Activated CD4-positive, alpha-beta memory T cell treated with anti-CD3 and anti-CD28 coated beads, Interleukin-2, amount 10 ng/mL, durations not matched to agents 7 days and 5 days (primary cell): ENCODE data around the gene HLA-DRB1. TPM values are rescaled to one million over a fixed set of nuclear protein-coding genes. Genes with fewer than 3 reads are reported as not detected.
A peak's percentile ranks its signal among the peaks of the same experiment; 100 is the strongest.
"Not testable (repeated sequence)": the region's sequence is repeated elsewhere in the genome, so short reads cannot be mapped to it uniquely, and the experiment has no call there.

ENCODE experiments used
- CTCF ChIA-PET: fragments of 350-600 bp; sonication (Branson Sonifier 250); formaldehyde crosslinking; loops from one replicate; lab custom pipeline; 2021; ENCODE audit warnings: antibody characterized with exemption, inconsistent platforms; lab: Charles Lee
- POLR2A ChIA-PET: fragments of 350-600 bp; sonication (Branson Sonifier 250); formaldehyde crosslinking; loops from one replicate; lab custom pipeline; 2021; ENCODE audit warnings: antibody characterized with exemption; lab: Charles Lee
- DNase-seq: peaks from one replicate; pipeline ENCODE4 v3.0.0-alpha.2; 2020
- H3K27ac Mint-ChIP-seq: one replicate; pipeline ENCODE4 v1.8.0; 2021; ENCODE audit warnings: mild to moderate bottlenecking, mixed read lengths
- H3K27me3 Mint-ChIP-seq: one replicate; pipeline ENCODE4 v1.8.0; 2021; ENCODE audit warnings: mixed read lengths
- H3K36me3 Mint-ChIP-seq: one replicate; pipeline ENCODE4 v1.8.0; 2021; ENCODE audit warnings: low read depth, mixed read lengths
- H3K4me1 Mint-ChIP-seq: one replicate; pipeline ENCODE4 v1.8.0; 2021; ENCODE audit warnings: mixed read lengths
- H3K4me3 Mint-ChIP-seq: one replicate; pipeline ENCODE4 v1.8.0; 2021; ENCODE audit warnings: mild to moderate bottlenecking, mixed read lengths
- H3K9me3 Mint-ChIP-seq: one replicate; pipeline ENCODE4 v1.8.0; 2021; ENCODE audit warnings: mixed read lengths
- total RNA-seq, 2 experiments: library from RNA; stranded (reverse); gene quantifications; one replicate each; pipeline ENCODE4 v1.2.3, GENCODE V29; 2021

The HLA-DRB1 gene
- 100 to 1,000 TPM; 155 TPM for total RNA-seq

- DNase-seq = peak; percentile 41
- Mint-ChIP-seq H3K4me1 (peaks cover 40% of the 10 kb centered on the region), H3K27ac (peak within 1 kb of the TSS; percentile 68), H3K27me3 (peaks cover 1% of the 10 kb centered on the region), H3K36me3 (peaks cover 15% of the 10 kb centered on the region), H3K9me3 (no peaks in the 10 kb centered on the region), H3K4me3 (peak within 1 kb of the TSS; percentile 81)
- ChIA-PET POLR2A (interaction anchor here (0.7 to 1.6 kb wide), 4 partner anchors 13 to 60 kb away, joined by 3 to 9 read pairs (median 4); partner anchors contain the start of gene HLA-DRB5), CTCF (interaction anchor here (0.6 to 0.8 kb wide), 3 partner anchors 11 to 75 kb away, joined by 3 read pairs; no protein-coding TSS in a partner anchor)
Measured at GRCh38 chr6:32589596-32590449, at the start of gene HLA-DRB1. HLA-DRB1 (minus strand) TSS chr6:32589848; CDS start chr6:32589742, 106 bp downstream.

- Mint-ChIP-seq H3K27ac (no peak overlapping the region), H3K9me3 (no peaks in the 10 kb centered on the region), H3K36me3 (peaks cover 19% of the 10 kb centered on the region), H3K4me3 (no peak overlapping the region), H3K4me1 (peaks cover 46% of the 10 kb centered on the region), H3K27me3 (peaks cover 31% of the 10 kb centered on the region)
- no peak for DNase-seq
- ChIA-PET POLR2A (interaction anchor here (1.2 kb wide), 1 partner anchor 15 kb away, joined by 5 read pairs; no protein-coding TSS in a partner anchor), CTCF (no interaction called here)
Measured at GRCh38 chr6:32638532-32639219, 49.0 kb upstream of the HLA-DRB1 start.

- ChIA-PET CTCF (no interaction called here), POLR2A (interaction anchor here (1.2 to 1.4 kb wide), 3 partner anchors 14 to 30 kb away, joined by 3 to 5 read pairs (median 5); partner anchors contain the start of gene HLA-DQB1)
- peaks cover 17% of the 10 kb centered on the region for H3K36me3 Mint-ChIP-seq
- no peak for DNase-seq
- H3K9me3 Mint-ChIP-seq = no peaks in the 10 kb centered on the region
- peaks cover 32% of the 10 kb centered on the region for H3K27me3 Mint-ChIP-seq
- no peak overlapping the region for H3K27ac Mint-ChIP-seq
- peak overlapping the region; percentile 30 for H3K4me3 Mint-ChIP-seq
- peaks cover 43% of the 10 kb centered on the region for H3K4me1 Mint-ChIP-seq
Measured at GRCh38 chr6:32637883-32638282, 48.2 kb upstream of the HLA-DRB1 start.

GRCh38 chr6:32637219-32637880, 47.7 kb upstream of the HLA-DRB1 start, which contains the start of gene HLA-DQA1:
HLA-DQA1 (plus strand) TSS chr6:32637406; CDS start chr6:32637459, 53 bp downstream.
- H3K36me3 Mint-ChIP-seq = peaks cover 14% of the 10 kb centered on the region
- H3K27ac Mint-ChIP-seq = peak within 1 kb of the TSS; percentile 7
- peaks cover 38% of the 10 kb centered on the region for H3K4me1 Mint-ChIP-seq
- ChIA-PET POLR2A (interaction anchor here (1.2 to 1.4 kb wide), 3 partner anchors 14 to 31 kb away, joined by 3 to 5 read pairs (median 5); partner anchors contain the start of gene HLA-DQB1), CTCF (interaction anchor here (0.6 kb wide), 1 partner anchor 1778 kb away, joined by 4 read pairs; no protein-coding TSS in a partner anchor)
- peak within 1 kb of the TSS; percentile 62 for H3K4me3 Mint-ChIP-seq
- peaks cover 32% of the 10 kb centered on the region for H3K27me3 Mint-ChIP-seq
- no peaks in the 10 kb centered on the region for H3K9me3 Mint-ChIP-seq
- DNase-seq = no peak

DNA sequence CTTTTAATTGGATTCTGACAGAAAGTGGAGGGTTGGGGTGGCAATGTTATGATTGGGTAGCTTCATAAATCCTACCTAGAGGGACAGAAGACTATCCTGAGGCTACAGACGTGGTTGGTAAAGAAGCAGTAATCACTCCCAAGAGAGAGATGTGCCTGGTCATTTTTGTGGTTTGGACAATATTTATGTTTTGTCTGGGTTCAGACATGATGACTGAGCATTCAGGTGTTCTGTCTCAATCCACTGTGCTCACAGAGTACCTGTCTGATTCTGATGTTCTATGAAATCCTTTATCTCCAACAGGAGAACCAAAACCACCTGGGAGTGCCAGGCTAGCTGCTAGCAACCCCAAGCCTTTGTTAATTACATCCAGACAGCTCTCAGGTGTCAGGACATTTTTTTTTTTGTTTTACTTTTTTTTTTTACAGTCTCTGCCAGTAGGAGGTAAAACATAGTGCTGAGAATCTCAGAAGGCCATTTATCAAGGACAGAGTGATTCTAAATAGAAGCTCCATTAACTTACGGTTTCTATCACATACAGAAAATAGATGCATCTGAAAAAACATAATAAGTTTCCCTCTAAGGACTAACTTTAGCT, 46.0 kb upstream of the HLA-DRB1 start:
- CTCF ChIA-PET = interaction anchor here (0.6 to 1.2 kb wide), 2 partner anchors 13 to 211 kb away, joined by 3 to 4 read pairs; no protein-coding TSS in a partner anchor
- H3K36me3 Mint-ChIP-seq = peaks cover 5% of the 10 kb centered on the region
- H3K4me3 Mint-ChIP-seq = no peak overlapping the region
- H3K9me3 Mint-ChIP-seq = peaks cover 1% of the 10 kb centered on the region
- POLR2A ChIA-PET = interaction anchor here (1.0 to 1.1 kb wide), 2 partner anchors 11 to 18 kb away, joined by 3 read pairs; no protein-coding TSS in a partner anchor
- peaks cover 31% of the 10 kb centered on the region for H3K27me3 Mint-ChIP-seq
- DNase-seq = no peak
- peaks cover 21% of the 10 kb centered on the region for H3K4me1 Mint-ChIP-seq
- H3K27ac Mint-ChIP-seq = no peak overlapping the region

- H3K9me3 Mint-ChIP-seq, DNase-seq, H3K36me3 Mint-ChIP-seq, H3K4me3 Mint-ChIP-seq, POLR2A ChIA-PET, H3K27ac Mint-ChIP-seq, H3K27me3 Mint-ChIP-seq: not testable (repeated sequence)
- H3K4me1 Mint-ChIP-seq = peaks cover 24% of the 10 kb centered on the region
- CTCF ChIA-PET = interaction anchor here (1.2 kb wide), 1 partner anchor 8 kb away, joined by 3 read pairs; no protein-coding TSS in a partner anchor
Measured at GRCh38 chr6:32629793-32630192, 40.1 kb upstream of the HLA-DRB1 start.

DNA sequence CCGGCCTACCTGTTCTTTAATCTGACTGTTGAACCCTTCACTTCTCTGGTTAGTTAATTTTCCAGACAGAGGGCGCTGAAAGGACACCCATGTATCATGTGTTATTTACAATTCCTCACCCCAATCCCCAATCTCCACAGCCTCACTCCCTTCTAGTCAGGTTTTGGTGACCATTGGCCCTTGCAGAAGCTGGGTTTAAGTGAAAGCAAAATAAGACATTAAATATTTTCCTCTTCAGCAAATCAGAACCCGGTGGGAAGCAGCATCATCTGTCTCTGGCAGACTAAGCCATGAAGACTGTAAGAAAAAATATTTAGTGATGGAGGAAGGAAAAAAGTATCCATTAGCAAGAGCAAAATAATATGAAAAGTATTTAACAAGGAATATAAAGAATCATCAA, 38.2 kb upstream of the HLA-DRB1 start:
- Mint-ChIP-seq H3K4me3 (no peak overlapping the region), H3K27ac (peak overlapping the region; percentile 50), H3K36me3 (peaks cover 2% of the 10 kb centered on the region), H3K9me3 (peaks cover 2% of the 10 kb centered on the region), H3K4me1 (peaks cover 35% of the 10 kb centered on the region), H3K27me3 (peaks cover 2% of the 10 kb centered on the region)
- DNase-seq = peak; percentile 21
- POLR2A ChIA-PET = no interaction called here
- CTCF ChIA-PET = interaction anchor here (0.6 kb wide), 1 partner anchor 72 kb away, joined by 3 read pairs; no protein-coding TSS in a partner anchor

DNA sequence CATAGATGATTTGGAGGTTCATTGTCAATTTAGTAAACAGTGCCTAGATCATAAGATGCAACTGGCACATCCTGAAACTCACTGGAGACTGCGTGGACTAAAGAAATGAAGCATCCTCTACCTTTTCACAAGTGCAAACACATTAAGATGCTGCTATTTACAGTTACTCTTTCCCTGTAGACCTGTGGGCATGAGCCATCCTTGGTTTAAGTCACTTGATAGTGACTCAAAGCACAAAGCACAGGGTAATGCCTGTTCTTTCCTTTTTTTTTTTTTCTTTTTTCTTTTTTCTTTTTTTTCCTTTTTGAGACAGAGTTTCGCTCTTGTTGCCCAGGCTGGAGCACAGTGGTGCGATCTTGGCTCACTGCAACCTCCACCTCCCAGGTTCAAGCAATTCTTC, 37.6 kb upstream of the HLA-DRB1 start:
- POLR2A ChIA-PET = no interaction called here
- Mint-ChIP-seq H3K4me1 (peaks cover 41% of the 10 kb centered on the region), H3K9me3 (peaks cover 2% of the 10 kb centered on the region), H3K27ac (no peak overlapping the region), H3K4me3 (no peak overlapping the region), H3K36me3 (peaks cover 2% of the 10 kb centered on the region), H3K27me3 (peaks cover under 1% of the 10 kb centered on the region)
- CTCF ChIA-PET = no interaction called here
- DNase-seq = no peak

GRCh38 chr6:32625137-32625536, 35.5 kb upstream of the HLA-DRB1 start:
- Mint-ChIP-seq H3K27ac (no peak overlapping the region), H3K4me1 (peaks cover 53% of the 10 kb centered on the region), H3K27me3 (no peaks in the 10 kb centered on the region), H3K36me3 (peaks cover 2% of the 10 kb centered on the region), H3K4me3 (no peak overlapping the region), H3K9me3 (no peaks in the 10 kb centered on the region)
- ChIA-PET CTCF (no interaction called here), POLR2A (interaction anchor here (1.4 kb wide), 1 partner anchor 10 kb away, joined by 3 read pairs; no protein-coding TSS in a partner anchor)
- DNase-seq = no peak

- no peak for DNase-seq
- Mint-ChIP-seq H3K27me3 (no peaks in the 10 kb centered on the region), H3K4me1 (peaks cover 53% of the 10 kb centered on the region), H3K36me3 (peaks cover 2% of the 10 kb centered on the region), H3K4me3 (no peak overlapping the region), H3K9me3 (no peaks in the 10 kb centered on the region), H3K27ac (peak overlapping the region; percentile 96)
- CTCF ChIA-PET = no interaction called here
- POLR2A ChIA-PET = interaction anchor here (1.4 kb wide), 1 partner anchor 11 kb away, joined by 3 read pairs; no protein-coding TSS in a partner anchor
Measured at GRCh38 chr6:32624565-32624964, 34.9 kb upstream of the HLA-DRB1 start.

GRCh38 chr6:32623693-32624092, 34.0 kb upstream of the HLA-DRB1 start:
- ChIA-PET POLR2A (interaction anchor here (0.7 to 2.7 kb wide), 10 partner anchors 8 to 221 kb away, joined by 3 to 24 read pairs (median 6); partner anchors contain the start of genes HLA-DQB1 and HLA-DRB1), CTCF (interaction anchor here (1.1 to 2.8 kb wide), 3 partner anchors 9 to 77 kb away, joined by 4 to 13 read pairs (median 4); no protein-coding TSS in a partner anchor)
- Mint-ChIP-seq H3K27ac (peak overlapping the region; percentile 96), H3K4me1 (peaks cover 53% of the 10 kb centered on the region), H3K36me3 (peaks cover 6% of the 10 kb centered on the region), H3K4me3 (peak overlapping the region; percentile 4), H3K27me3 (no peaks in the 10 kb centered on the region), H3K9me3 (peaks cover 3% of the 10 kb centered on the region)
- no peak for DNase-seq
